ENCODE measurements around the gene IL17RD. TPM values are rescaled to one million over a fixed set of nuclear protein-coding genes. Genes with fewer than 3 reads are reported as not detected.
A peak's percentile ranks its signal among the peaks of the same experiment; 100 is the strongest.

The IL17RD gene
- total RNA-seq, 1 donor: 0.27 TPM

GRCh38 chr3:57160076-57160764, 4.9 kb downstream of the IL17RD start:
- no peak for DNase-seq (ENCODE audit: low read depth in 2 of 3, low spot score in 2 of 3)

- DNase-seq (ENCODE audit: low read depth in 2 of 3, low spot score in 2 of 3): peak in 2 of 3 donors; percentile 36 to 66
Measured at GRCh38 chr3:57158813-57159738, 6.1 kb downstream of the IL17RD start.

- DNase-seq (ENCODE audit: low read depth in 2 of 3, low spot score in 2 of 3): no peak
Measured at GRCh38 chr3:57158325-57158724, 6.8 kb downstream of the IL17RD start.

GRCh38 chr3:57157545-57157944, 7.6 kb downstream of the IL17RD start:
- no peak for DNase-seq (ENCODE audit: low read depth in 2 of 3, low spot score in 2 of 3)

- DNase-seq (ENCODE audit: low read depth in 2 of 3, low spot score in 2 of 3): no peak
Measured at GRCh38 chr3:57155310-57155643, 9.9 kb downstream of the IL17RD start.

GRCh38 chr3:57154470-57155309, 10.5 kb downstream of the IL17RD start:
- DNase-seq (ENCODE audit: low read depth in 2 of 3, low spot score in 2 of 3): no peak

- no peak for DNase-seq (ENCODE audit: low read depth in 2 of 3, low spot score in 2 of 3)
Measured at GRCh38 chr3:57152151-57153143, 12.7 kb downstream of the IL17RD start.

- no peak for DNase-seq (ENCODE audit: low read depth in 2 of 3, low spot score in 2 of 3)
Measured at GRCh38 chr3:57151749-57152148, 13.4 kb downstream of the IL17RD start.

- DNase-seq (ENCODE audit: low read depth in 2 of 3, low spot score in 2 of 3): no peak
Measured at GRCh38 chr3:57151021-57151449, 14.1 kb downstream of the IL17RD start.

- DNase-seq (ENCODE audit: low read depth in 2 of 3, low spot score in 2 of 3): no peak
Measured at GRCh38 chr3:57150113-57150581, 15.0 kb downstream of the IL17RD start.

- no peak for DNase-seq (ENCODE audit: low read depth in 2 of 3, low spot score in 2 of 3)
Measured at GRCh38 chr3:57147071-57147470, 18.1 kb downstream of the IL17RD start.

- no peak for DNase-seq (ENCODE audit: low read depth in 2 of 3, low spot score in 2 of 3)
Measured at GRCh38 chr3:57145852-57146251, 19.3 kb downstream of the IL17RD start.

- DNase-seq (ENCODE audit: low read depth in 2 of 3, low spot score in 2 of 3): no peak
Measured at GRCh38 chr3:57144952-57145351, 20.2 kb downstream of the IL17RD start.

GRCh38 chr3:57143886-57144459, 21.2 kb downstream of the IL17RD start:
- DNase-seq (ENCODE audit: low read depth in 2 of 3, low spot score in 2 of 3): no peak

- DNase-seq (ENCODE audit: low read depth in 2 of 3, low spot score in 2 of 3): no peak
Measured at GRCh38 chr3:57142411-57142723, 22.8 kb downstream of the IL17RD start.

GRCh38 chr3:57141719-57142410, 23.3 kb downstream of the IL17RD start:
- no peak for DNase-seq (ENCODE audit: low read depth in 2 of 3, low spot score in 2 of 3)

- no peak for DNase-seq (ENCODE audit: low read depth in 2 of 3, low spot score in 2 of 3)
Measured at GRCh38 chr3:57140894-57141293, 24.3 kb downstream of the IL17RD start.

GRCh38 chr3:57135964-57136719, 29.0 kb downstream of the IL17RD start:
- DNase-seq (ENCODE audit: low read depth in 2 of 3, low spot score in 2 of 3): no peak
